ENCODE data around the gene GARS1.

GARS1 gene

DNA sequence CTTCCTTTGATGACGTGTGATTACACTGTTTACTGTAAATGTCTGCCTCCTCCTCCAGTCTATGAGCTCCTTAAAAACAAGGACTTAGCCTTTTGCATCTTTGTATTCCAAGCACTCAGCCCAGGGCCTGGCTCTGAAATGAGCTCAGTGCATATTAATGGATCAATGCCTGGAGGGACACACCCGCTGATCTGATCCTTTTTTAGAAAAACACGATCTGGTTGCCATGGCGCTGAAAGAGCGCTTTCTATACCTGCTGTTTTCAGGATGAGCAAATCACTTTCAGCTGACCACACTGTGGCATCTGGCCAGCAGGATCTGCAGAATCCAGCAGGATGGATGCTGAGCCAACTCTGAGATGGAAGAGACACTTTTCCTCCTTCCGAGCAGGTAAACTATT, 37.8 kb upstream of the GARS1 start:
- H3K9ac ChIP-seq (ENCODE audit: low read length): no peak overlapping the region
- H3K27ac ChIP-seq (ENCODE audit: low read depth, low read length, poor library complexity, severe bottlenecking): no peak overlapping the region
- no peaks in the 10 kb centered on the region for H3K36me3 ChIP-seq (ENCODE audit: insufficient read depth, low read length)

DNA sequence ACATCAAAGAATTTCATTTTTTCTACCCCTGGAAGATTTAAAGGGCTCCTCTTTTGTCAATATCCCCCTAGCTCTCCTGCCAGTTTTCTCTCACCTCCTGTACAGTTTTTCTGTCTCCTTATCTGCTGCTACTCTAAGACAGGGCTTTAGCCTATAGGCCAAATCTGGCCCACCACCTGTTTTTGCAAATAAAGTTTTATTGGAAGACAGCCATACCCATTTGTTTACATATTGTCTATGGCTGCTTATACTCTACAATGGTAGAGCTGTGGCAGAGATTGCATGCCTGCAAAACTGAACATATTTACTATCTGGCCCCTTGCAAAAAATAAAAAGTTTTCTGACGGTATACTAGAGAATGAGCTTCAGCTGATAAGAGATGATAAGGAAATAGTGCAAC, 37.4 kb upstream of the GARS1 start:
- no peaks in the 10 kb centered on the region for H4K20me1 ChIP-seq (ENCODE audit: insufficient read depth, low read length)
- H3K36me3 ChIP-seq (ENCODE audit: insufficient read depth, low read length): no peaks in the 10 kb centered on the region
- H3F3A ChIP-seq (ENCODE audit: insufficient read depth, low read length): no peaks in the 10 kb centered on the region
- no peaks in the 10 kb centered on the region for H3K4me1 ChIP-seq (ENCODE audit: insufficient read depth, low read length, severe bottlenecking)
- no peak for TF ChIP-seq EZH2 (IDR thresholded peaks at IDR 0.05; ENCODE audit: borderline replicate concordance, low read length)
- TF ChIP-seq, protein P1, sequence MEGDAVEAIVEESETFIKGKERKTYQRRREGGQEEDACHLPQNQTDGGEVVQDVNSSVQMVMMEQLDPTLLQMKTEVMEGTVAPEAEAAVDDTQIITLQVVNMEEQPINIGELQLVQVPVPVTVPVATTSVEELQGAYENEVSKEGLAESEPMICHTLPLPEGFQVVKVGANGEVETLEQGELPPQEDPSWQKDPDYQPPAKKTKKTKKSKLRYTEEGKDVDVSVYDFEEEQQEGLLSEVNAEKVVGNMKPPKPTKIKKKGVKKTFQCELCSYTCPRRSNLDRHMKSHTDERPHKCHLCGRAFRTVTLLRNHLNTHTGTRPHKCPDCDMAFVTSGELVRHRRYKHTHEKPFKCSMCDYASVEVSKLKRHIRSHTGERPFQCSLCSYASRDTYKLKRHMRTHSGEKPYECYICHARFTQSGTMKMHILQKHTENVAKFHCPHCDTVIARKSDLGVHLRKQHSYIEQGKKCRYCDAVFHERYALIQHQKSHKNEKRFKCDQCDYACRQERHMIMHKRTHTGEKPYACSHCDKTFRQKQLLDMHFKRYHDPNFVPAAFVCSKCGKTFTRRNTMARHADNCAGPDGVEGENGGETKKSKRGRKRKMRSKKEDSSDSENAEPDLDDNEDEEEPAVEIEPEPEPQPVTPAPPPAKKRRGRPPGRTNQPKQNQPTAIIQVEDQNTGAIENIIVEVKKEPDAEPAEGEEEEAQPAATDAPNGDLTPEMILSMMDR (IDR thresholded peaks at IDR 0.05; ENCODE audit: low read length): no peak
- no peaks in the 10 kb centered on the region for H3K9me3 ChIP-seq (ENCODE audit: low read length)
- no peak overlapping the region for H3K9ac ChIP-seq (ENCODE audit: low read length)
- no peaks in the 10 kb centered on the region for H3K79me2 ChIP-seq (ENCODE audit: insufficient read depth, low read length)
- H3K4me3 ChIP-seq (ENCODE audit: low read depth, low read length, poor library complexity, severe bottlenecking): no peak overlapping the region
- no peak overlapping the region for H3K4me2 ChIP-seq (ENCODE audit: low read length)
- no peak overlapping the region for H2AFZ ChIP-seq (ENCODE audit: low read length)
- no peaks in the 10 kb centered on the region for H3K9me2 ChIP-seq (ENCODE audit: low read depth, low read length)
- H3K27ac ChIP-seq (ENCODE audit: low read depth, low read length, poor library complexity, severe bottlenecking): no peak overlapping the region
- no peaks in the 10 kb centered on the region for H3K27me3 ChIP-seq (ENCODE audit: insufficient read depth, low read length)

More for the DNA sequence above, 37.8 kb upstream of the GARS1 start:
- Histone ChIP-seq H3K79me2 (ENCODE audit: insufficient read depth, low read length) (no peaks in the 10 kb centered on the region), H3K9me3 (ENCODE audit: low read length) (no peaks in the 10 kb centered on the region), H3K9me2 (ENCODE audit: low read depth, low read length) (no peaks in the 10 kb centered on the region), H3K4me3 (ENCODE audit: low read depth, low read length, poor library complexity, severe bottlenecking) (no peak overlapping the region), H3K27me3 (ENCODE audit: insufficient read depth, low read length) (no peaks in the 10 kb centered on the region), H3F3A (ENCODE audit: insufficient read depth, low read length) (no peaks in the 10 kb centered on the region), H3K4me1 (ENCODE audit: insufficient read depth, low read length, severe bottlenecking) (no peaks in the 10 kb centered on the region), H2AFZ (ENCODE audit: low read length) (no peak overlapping the region), H4K20me1 (ENCODE audit: insufficient read depth, low read length) (no peaks in the 10 kb centered on the region), H3K4me2 (ENCODE audit: low read length) (no peak overlapping the region)
- no peak for TF ChIP-seq EZH2 (IDR thresholded peaks at IDR 0.05; ENCODE audit: borderline replicate concordance, low read length)
- TF ChIP-seq, protein P1 (IDR thresholded peaks at IDR 0.05; ENCODE audit: low read length): no peak

DNA sequence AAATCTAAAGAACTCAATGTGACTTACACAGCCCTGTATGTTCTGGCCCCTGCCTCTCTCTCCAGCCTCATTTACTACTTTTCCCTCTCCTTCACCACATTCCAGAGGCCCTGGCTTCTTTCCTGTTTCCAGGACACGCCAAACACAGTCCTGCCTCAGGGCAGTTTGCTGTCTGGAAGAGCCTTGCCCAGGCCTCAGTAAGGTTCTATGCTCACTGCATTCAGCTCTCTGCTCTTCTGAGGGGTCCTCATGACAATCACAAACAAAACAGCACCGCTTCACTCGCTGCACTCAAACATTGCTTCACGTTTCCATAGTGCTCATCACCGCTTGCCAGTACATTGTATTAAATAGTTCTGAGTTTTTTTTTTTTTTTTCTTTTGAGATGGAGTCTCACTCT, 35.1 kb upstream of the GARS1 start:
- no peak overlapping the region for H3K27ac ChIP-seq (ENCODE audit: low read depth, low read length, poor library complexity, severe bottlenecking)
- no peaks in the 10 kb centered on the region for H3K9me3 ChIP-seq (ENCODE audit: low read length)
- H3K79me2 ChIP-seq (ENCODE audit: insufficient read depth, low read length): no peaks in the 10 kb centered on the region
- no peak for TF ChIP-seq EZH2 (IDR thresholded peaks at IDR 0.05; ENCODE audit: borderline replicate concordance, low read length)
- TF ChIP-seq, protein P1 (IDR thresholded peaks at IDR 0.05; ENCODE audit: low read length): no peak
- H3K4me3 ChIP-seq (ENCODE audit: low read depth, low read length, poor library complexity, severe bottlenecking): no peak overlapping the region
- H3K27me3 ChIP-seq (ENCODE audit: insufficient read depth, low read length): no peaks in the 10 kb centered on the region
- H3K36me3 ChIP-seq (ENCODE audit: insufficient read depth, low read length): 0 out of 2 replicates have a peak, but pooled peaks cover 4% of the 10 kb centered on the region
- H3F3A ChIP-seq (ENCODE audit: insufficient read depth, low read length): no peaks in the 10 kb centered on the region
- H3K4me2 ChIP-seq (ENCODE audit: low read length): no peak overlapping the region
- H3K9ac ChIP-seq (ENCODE audit: low read length): no peak overlapping the region
- H2AFZ ChIP-seq (ENCODE audit: low read length): no peak overlapping the region
- H4K20me1 ChIP-seq (ENCODE audit: insufficient read depth, low read length): no peaks in the 10 kb centered on the region
- H3K4me1 ChIP-seq (ENCODE audit: insufficient read depth, low read length, severe bottlenecking): no peaks in the 10 kb centered on the region
- H3K9me2 ChIP-seq (ENCODE audit: low read depth, low read length): no peaks in the 10 kb centered on the region
